Suprapubic skin (tissue), 4 donors: Measurements from ENCODE around the gene RAB42. TPM values are rescaled to one million over a fixed set of nuclear protein-coding genes. Genes with fewer than 3 reads are reported as not detected.

ENCODE experiments used
- DNase-seq, 2 donors: peaks; one replicate each; pipeline ENCODE4 v3.0.0-alpha.2; 2019; ENCODE audit warnings: low spot score in 2 of 2
- H3K27ac ChIP-seq: fragments of 200-600 bp; sonication (generic); one replicate; pipeline ENCODE4 v1.5.1; 2019
- H3K27me3 ChIP-seq: fragments of 200-600 bp; sonication (generic); one replicate; pipeline ENCODE4 v1.5.1; 2019
- H3K36me3 ChIP-seq: fragments of 200-600 bp; sonication (generic); one replicate; pipeline ENCODE4 v1.5.1; 2019
- H3K4me1 ChIP-seq: fragments of 200-600 bp; sonication (generic); one replicate; pipeline ENCODE4 v1.5.1; 2019
- H3K4me3 ChIP-seq: fragments of 200-600 bp; sonication (generic); one replicate; pipeline ENCODE4 v1.5.1; 2019; ENCODE audit warnings: mild to moderate bottlenecking
- H3K9me3 ChIP-seq: fragments of 200-600 bp; sonication (generic); one replicate; pipeline ENCODE4 v1.5.1; 2019
- CTCF ChIP-seq, 2 donors: fragments of 200-600 bp in 1 of 2; fragments of 450-650 bp in 1 of 2; sonication (generic) in 1 of 2; IDR thresholded peaks; one replicate each; pipeline ENCODE4 v1.5.1; 2016 to 2019; ENCODE audit warnings: antibody characterized with exemption in 2 of 2, mild to moderate bottlenecking in 1 of 2, moderate library complexity in 1 of 2
- EP300 ChIP-seq: sonication (generic); formaldehyde crosslinking; IDR thresholded peaks from one replicate; pipeline ENCODE4 v1.6.1; 2017; ENCODE audit warnings: antibody characterized with exemption
- POLR2A ChIP-seq, 2 donors: fragments of 450-650 bp; IDR thresholded peaks; one replicate each; pipeline ENCODE4 v1.6.1; 2017; ENCODE audit warnings: antibody characterized with exemption in 2 of 2, mild to moderate bottlenecking in 2 of 2, moderate library complexity in 2 of 2
- POLR2AphosphoS5 ChIP-seq, 3 donors: sonication (generic); formaldehyde crosslinking; IDR thresholded peaks; one replicate each; pipeline ENCODE4 v1.6.1; 2017; ENCODE audit warnings: antibody characterized with exemption in 3 of 3
- WGBS: methylation state at CpG from one replicate; pipeline ENCODE4 v1.1.5; 2018; 5-methylcytosine and 5-hydroxymethylcytosine counted together
- total RNA-seq, 4 donors: library from RNA; depleted of rRNA; stranded (reverse); fragments of >200 nt; gene quantifications; one replicate each; pipeline ENCODE4 v1.1.0, GENCODE V29; 2016

RAB42 gene
- total RNA-seq, 4 donors from 2014 or later: 0.70 to 1.4 (median 1.4) TPM; not detected in 1

GRCh38 chr1:28631713-28632112 lies 39.6 kb downstream of the RAB42 start:
- TF ChIP-seq EP300 (no peak), CTCF (IDR thresholded peaks at IDR 0.05) (no peak), POLR2AphosphoS5 (IDR thresholded peaks at IDR 0.05) (no peak), POLR2A (IDR thresholded peaks at IDR 0.05) (no peak)
- Histone ChIP-seq H3K36me3 (no peaks in the 10 kb centered on the region), H3K4me3 (no peak overlapping the region), H3K9me3 (no peaks in the 10 kb centered on the region), H3K4me1 (no peaks in the 10 kb centered on the region), H3K27ac (no peak overlapping the region), H3K27me3 (no peaks in the 10 kb centered on the region)
- DNase-seq: no peak
- 97% methylated on average over 1 of the region's 1 CpG for WGBS

DNA sequence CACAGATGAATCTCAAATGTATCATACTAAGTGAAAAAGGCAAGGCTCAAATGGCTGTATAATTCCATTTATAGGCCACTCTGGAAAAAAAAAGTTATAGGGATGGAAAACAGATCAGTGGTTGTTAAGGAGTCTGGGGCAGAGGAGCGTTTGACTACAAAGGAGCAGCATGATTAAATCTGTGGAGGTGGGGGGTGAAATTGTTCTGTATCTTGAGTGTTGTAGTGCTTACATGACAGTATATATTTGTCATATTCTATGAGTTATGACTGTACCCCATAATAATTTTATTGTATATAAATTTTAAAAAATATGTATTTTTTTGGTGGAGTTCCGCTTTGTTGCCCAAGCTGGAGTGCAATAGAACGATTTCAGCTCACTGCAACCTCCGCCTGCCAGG lies 40.5 kb downstream of the RAB42 start:
- WGBS: 93% methylated on average over 4 of the region's 4 CpGs
- H3K9me3 ChIP-seq: no peaks in the 10 kb centered on the region
- no peaks in the 10 kb centered on the region for H3K36me3 ChIP-seq
- no peak for TF ChIP-seq CTCF (IDR thresholded peaks at IDR 0.05)
- no peak for TF ChIP-seq EP300
- TF ChIP-seq POLR2A (IDR thresholded peaks at IDR 0.05): no peak
- TF ChIP-seq POLR2AphosphoS5 (IDR thresholded peaks at IDR 0.05): no peak
- H3K27ac ChIP-seq: no peak overlapping the region
- H3K4me3 ChIP-seq: no peak overlapping the region
- H3K4me1 ChIP-seq: no peaks in the 10 kb centered on the region
- DNase-seq: no peak
- no peaks in the 10 kb centered on the region for H3K27me3 ChIP-seq

DNA sequence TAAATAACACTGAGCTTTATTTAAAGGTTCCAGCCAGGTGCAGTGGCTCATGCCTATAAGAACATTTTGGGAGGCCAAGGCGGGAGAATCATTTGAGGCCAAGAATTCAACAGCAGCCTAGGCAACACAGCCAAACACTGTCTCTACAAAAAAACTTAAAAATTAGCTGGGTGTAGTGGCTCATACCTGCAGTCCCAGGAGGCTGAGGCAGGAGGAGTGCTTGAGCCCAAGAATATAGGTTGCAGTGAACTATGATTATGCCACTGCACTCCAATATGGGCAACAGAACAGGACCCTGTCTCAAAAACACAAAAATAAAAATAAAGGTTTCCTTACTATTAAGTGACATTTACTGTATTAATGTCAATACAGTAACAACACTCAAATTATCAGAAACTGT lies 48.7 kb downstream of the RAB42 start:
- Histone ChIP-seq H3K27me3 (no peaks in the 10 kb centered on the region), H3K27ac (no peak overlapping the region), H3K4me1 (peaks cover 37% of the 10 kb centered on the region), H3K9me3 (no peaks in the 10 kb centered on the region), H3K4me3 (no peak overlapping the region), H3K36me3 (no peaks in the 10 kb centered on the region)
- 94% methylated on average over 1 of the region's 1 CpG for WGBS
- TF ChIP-seq POLR2AphosphoS5 (IDR thresholded peaks at IDR 0.05): no peak
- TF ChIP-seq CTCF (IDR thresholded peaks at IDR 0.05): peak in 1 of 2 donors; percentile 34
- TF ChIP-seq POLR2A (IDR thresholded peaks at IDR 0.05): no peak
- no peak for TF ChIP-seq EP300
- DNase-seq: no peak

DNA sequence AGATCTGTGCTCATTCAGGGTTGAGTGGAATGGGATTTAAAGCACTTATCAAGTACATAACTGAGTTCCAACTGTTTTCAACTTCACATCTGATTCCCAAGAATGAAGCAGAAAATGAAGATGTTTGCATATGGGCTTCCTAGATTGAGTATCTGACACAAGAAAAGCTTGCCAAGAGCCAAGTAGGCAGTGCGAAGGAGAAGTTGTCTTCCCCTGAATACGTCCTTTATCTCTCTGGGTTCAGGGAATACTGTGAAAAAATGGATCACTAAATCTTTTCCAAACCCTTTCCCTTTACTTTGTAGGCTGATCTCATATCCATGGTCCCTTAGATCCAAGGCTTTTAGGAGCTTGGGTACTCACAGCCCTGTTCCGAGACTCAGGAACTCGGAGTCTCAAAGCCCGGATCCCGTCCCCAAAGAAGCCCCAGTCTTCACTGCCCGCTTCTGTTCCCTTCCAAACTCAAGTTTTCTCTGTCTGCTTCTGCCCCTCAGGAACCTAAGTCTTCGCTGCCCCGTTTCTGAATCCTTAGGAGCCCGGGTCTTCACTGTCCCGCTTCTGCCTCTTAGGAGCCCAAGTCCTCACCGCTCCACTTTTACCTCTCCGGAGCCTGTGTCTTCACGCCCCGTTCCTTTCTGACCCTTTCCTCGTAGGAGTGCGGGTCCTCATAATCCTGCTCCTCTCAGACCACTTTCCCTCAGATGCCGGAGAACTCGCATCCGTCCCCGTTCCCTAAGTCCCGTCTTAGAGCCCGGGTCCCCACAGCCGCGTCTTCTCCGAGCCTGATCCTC lies 50.2 kb downstream of the RAB42 start:
- Histone ChIP-seq H3K36me3 (no peaks in the 10 kb centered on the region), H3K27me3 (no peaks in the 10 kb centered on the region), H3K4me1 (peaks cover 39% of the 10 kb centered on the region), H3K4me3 (peak overlapping the region; percentile 85), H3K9me3 (no peaks in the 10 kb centered on the region), H3K27ac (peak overlapping the region; percentile 94)
- under 1% methylated on average over 26 of the region's 26 CpGs for WGBS
- TF ChIP-seq POLR2AphosphoS5 (IDR thresholded peaks at IDR 0.05): no peak
- no peak for TF ChIP-seq CTCF (IDR thresholded peaks at IDR 0.05)
- TF ChIP-seq POLR2A (IDR thresholded peaks at IDR 0.05): no peak
- no peak for TF ChIP-seq EP300
- DNase-seq: no peak

DNA sequence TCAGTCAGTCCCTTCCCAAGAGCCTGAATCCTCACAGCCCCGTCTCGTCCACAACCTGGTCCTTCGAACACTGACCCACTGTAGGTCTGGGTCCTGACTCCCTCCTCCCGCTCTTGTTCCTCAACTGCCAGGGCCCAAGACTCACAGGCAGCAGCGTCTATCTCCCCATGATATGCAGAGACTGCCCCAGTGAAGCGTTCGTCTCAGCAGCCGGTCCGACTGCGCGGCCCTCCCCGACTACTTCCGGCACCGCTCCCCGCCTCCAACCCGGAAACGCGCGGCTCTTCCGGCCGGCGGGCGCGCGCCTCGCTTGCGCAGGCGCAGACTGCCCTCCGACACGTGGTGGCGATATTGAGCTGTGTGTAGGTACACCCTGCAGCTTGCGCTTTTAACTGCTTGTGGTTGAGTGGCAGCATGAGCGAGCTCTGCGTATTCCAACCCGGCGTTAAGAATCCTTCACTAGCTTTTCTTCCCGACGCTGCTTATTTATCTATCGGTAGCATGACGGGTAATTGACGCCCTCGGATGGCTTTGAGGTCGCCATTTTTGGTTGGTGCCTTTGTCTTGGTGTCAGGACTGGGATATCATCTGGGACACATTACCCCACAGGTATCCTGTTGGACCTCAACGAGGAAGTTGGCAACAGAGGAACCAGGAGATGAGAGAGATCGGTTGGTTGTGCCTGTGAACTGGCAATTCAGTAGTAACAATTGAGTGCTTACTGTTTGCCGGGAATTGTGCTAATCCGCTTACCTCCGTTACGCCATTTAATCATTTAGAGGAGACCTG lies 51.0 kb downstream of the RAB42 start, which contains the start of gene TAF12:
Gene TAF12 (minus strand): TSS at position 221 of the 789 bp plus-strand sequence. CDS start 20,986 bp downstream, outside the sequence.
- 0% methylated on average over 34 of the region's 49 CpGs for WGBS
- Histone ChIP-seq H3K27ac (peak within 1 kb of the TSS; percentile 94), H3K9me3 (no peaks in the 10 kb centered on the region), H3K4me3 (peak within 1 kb of the TSS; percentile 85), H3K27me3 (no peaks in the 10 kb centered on the region), H3K4me1 (peaks cover 46% of the 10 kb centered on the region), H3K36me3 (no peaks in the 10 kb centered on the region)
- DNase-seq: peak; percentile 90 to 93
- TF ChIP-seq POLR2A (IDR thresholded peaks at IDR 0.05) (peak; percentile 90 to 98), POLR2AphosphoS5 (IDR thresholded peaks at IDR 0.05) (peak in 2 of 3 donors; percentile 77 to 93), EP300 (peak; percentile 21), CTCF (IDR thresholded peaks at IDR 0.05) (peak in 1 of 2 donors; percentile 30)
